ENCODE data around the gene SLC25A11. TPM values are rescaled to one million over a fixed set of nuclear protein-coding genes. Genes with fewer than 3 reads are reported as not detected.
A peak's percentile ranks its signal among the peaks of the same experiment; 100 is the strongest.

Gene SLC25A11
- total and polyA plus RNA-seq, 2 experiments from 2014 or later = 59.5 to 78.7 TPM

DNA sequence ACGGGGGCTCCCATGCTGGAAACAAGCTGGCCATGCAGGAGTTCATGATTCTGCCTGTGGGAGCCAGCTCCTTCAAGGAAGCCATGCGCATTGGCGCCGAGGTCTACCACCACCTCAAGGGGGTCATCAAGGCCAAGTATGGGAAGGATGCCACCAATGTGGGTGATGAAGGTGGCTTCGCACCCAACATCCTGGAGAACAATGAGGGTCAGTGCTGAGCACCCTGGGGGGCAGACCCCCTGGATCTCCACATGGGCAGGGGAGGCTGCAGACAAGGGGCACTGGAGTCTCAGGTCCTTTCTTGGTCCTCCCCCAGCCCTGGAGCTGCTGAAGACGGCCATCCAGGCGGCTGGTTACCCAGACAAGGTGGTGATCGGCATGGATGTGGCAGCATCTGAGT is 15.2 kb upstream of the SLC25A11 start:
- no peak overlapping the region for H2AFZ ChIP-seq
- no peak overlapping the region for H3K4me3 ChIP-seq
- DNase-seq (ENCODE audit: low spot score) = no peak
- no peaks in the 10 kb centered on the region for H3K9me2 ChIP-seq (replicated peaks; ENCODE audit: insufficient read depth)
- no peaks in the 10 kb centered on the region for H3K9me3 ChIP-seq (ENCODE audit: low read depth)
- H3K4me1 ChIP-seq (ENCODE audit: insufficient read depth) = peaks cover 14% of the 10 kb centered on the region
- no peaks in the 10 kb centered on the region for H3K36me3 ChIP-seq (replicated peaks; ENCODE audit: insufficient read depth, low read depth)
- no peaks in the 10 kb centered on the region for H4K20me1 ChIP-seq (ENCODE audit: insufficient read depth, poor library complexity, severe bottlenecking)
- H3K27ac ChIP-seq = no peak overlapping the region
- H3K4me2 ChIP-seq = no peak overlapping the region
- H3K79me2 ChIP-seq = no peaks in the 10 kb centered on the region
- TF ChIP-seq EZH2phosphoT487 (IDR thresholded peaks at IDR 0.05; ENCODE audit: low read depth, severe bottlenecking, unreplicated experiment) = no peak
- TF ChIP-seq EZH2 (IDR thresholded peaks at IDR 0.05; ENCODE audit: borderline replicate concordance) = no peak
- TF ChIP-seq, protein P1, sequence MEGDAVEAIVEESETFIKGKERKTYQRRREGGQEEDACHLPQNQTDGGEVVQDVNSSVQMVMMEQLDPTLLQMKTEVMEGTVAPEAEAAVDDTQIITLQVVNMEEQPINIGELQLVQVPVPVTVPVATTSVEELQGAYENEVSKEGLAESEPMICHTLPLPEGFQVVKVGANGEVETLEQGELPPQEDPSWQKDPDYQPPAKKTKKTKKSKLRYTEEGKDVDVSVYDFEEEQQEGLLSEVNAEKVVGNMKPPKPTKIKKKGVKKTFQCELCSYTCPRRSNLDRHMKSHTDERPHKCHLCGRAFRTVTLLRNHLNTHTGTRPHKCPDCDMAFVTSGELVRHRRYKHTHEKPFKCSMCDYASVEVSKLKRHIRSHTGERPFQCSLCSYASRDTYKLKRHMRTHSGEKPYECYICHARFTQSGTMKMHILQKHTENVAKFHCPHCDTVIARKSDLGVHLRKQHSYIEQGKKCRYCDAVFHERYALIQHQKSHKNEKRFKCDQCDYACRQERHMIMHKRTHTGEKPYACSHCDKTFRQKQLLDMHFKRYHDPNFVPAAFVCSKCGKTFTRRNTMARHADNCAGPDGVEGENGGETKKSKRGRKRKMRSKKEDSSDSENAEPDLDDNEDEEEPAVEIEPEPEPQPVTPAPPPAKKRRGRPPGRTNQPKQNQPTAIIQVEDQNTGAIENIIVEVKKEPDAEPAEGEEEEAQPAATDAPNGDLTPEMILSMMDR (IDR thresholded peaks at IDR 0.05; ENCODE audit: poor library complexity) = no peak
- no peaks in the 10 kb centered on the region for H3K27me3 ChIP-seq
- WGBS (ENCODE audit: low lambda C conversion rate, missing lambda C conversion rate) = 98% methylated on average over 8 of the region's 8 CpGs

- Histone ChIP-seq H3K4me2 (no peak overlapping the region), H2AFZ (no peak overlapping the region), H3K9me2 (replicated peaks; ENCODE audit: insufficient read depth) (no peaks in the 10 kb centered on the region), H3K4me1 (ENCODE audit: insufficient read depth) (peaks cover 15% of the 10 kb centered on the region), H4K20me1 (ENCODE audit: insufficient read depth, poor library complexity, severe bottlenecking) (no peaks in the 10 kb centered on the region), H3K4me3 (no peak overlapping the region), H3K27ac (no peak overlapping the region), H3K9me3 (ENCODE audit: low read depth) (no peaks in the 10 kb centered on the region), H3K36me3 (replicated peaks; ENCODE audit: insufficient read depth, low read depth) (no peaks in the 10 kb centered on the region), H3K79me2 (no peaks in the 10 kb centered on the region), H3K27me3 (no peaks in the 10 kb centered on the region)
- DNase-seq (ENCODE audit: low spot score) = no peak
- WGBS (ENCODE audit: low lambda C conversion rate, missing lambda C conversion rate) = 89% methylated on average over 14 of the region's 14 CpGs
- TF ChIP-seq, protein P1 (IDR thresholded peaks at IDR 0.05; ENCODE audit: poor library complexity) = no peak
- no peak for TF ChIP-seq EZH2phosphoT487 (IDR thresholded peaks at IDR 0.05; ENCODE audit: low read depth, severe bottlenecking, unreplicated experiment)
- no peak for TF ChIP-seq EZH2 (IDR thresholded peaks at IDR 0.05; ENCODE audit: borderline replicate concordance)
These were observed 13.7 kb upstream of the SLC25A11 start for GRCh38 chr17:4953451-4953961.

- DNase-seq (ENCODE audit: low spot score) = no peak
- no peak overlapping the region for H2AFZ ChIP-seq
- TF ChIP-seq EZH2 (IDR thresholded peaks at IDR 0.05; ENCODE audit: borderline replicate concordance) (no peak), EZH2phosphoT487 (IDR thresholded peaks at IDR 0.05; ENCODE audit: low read depth, severe bottlenecking, unreplicated experiment) (no peak)
- TF ChIP-seq, protein P1 (IDR thresholded peaks at IDR 0.05; ENCODE audit: poor library complexity) = no peak
- 81% methylated on average over 3 of the region's 3 CpGs for WGBS (ENCODE audit: low lambda C conversion rate, missing lambda C conversion rate)
- no peaks in the 10 kb centered on the region for H3K27me3 ChIP-seq
- no peaks in the 10 kb centered on the region for H3K9me2 ChIP-seq (replicated peaks; ENCODE audit: insufficient read depth)
- H3K27ac ChIP-seq = no peak overlapping the region
- H3K4me2 ChIP-seq = peak overlapping the region; percentile 86
- H3K79me2 ChIP-seq = peaks cover 18% of the 10 kb centered on the region
- H3K9me3 ChIP-seq (ENCODE audit: low read depth) = no peaks in the 10 kb centered on the region
- no peaks in the 10 kb centered on the region for H3K36me3 ChIP-seq (replicated peaks; ENCODE audit: insufficient read depth, low read depth)
- peaks cover 16% of the 10 kb centered on the region for H3K4me1 ChIP-seq (ENCODE audit: insufficient read depth)
- H4K20me1 ChIP-seq (ENCODE audit: insufficient read depth, poor library complexity, severe bottlenecking) = peaks cover 5% of the 10 kb centered on the region
- no peak overlapping the region for H3K4me3 ChIP-seq
These were observed 11.6 kb upstream of the SLC25A11 start for GRCh38 chr17:4951486-4951885.
